GM19193 (cell line): ENCODE data around the gene TRIM54.

Experiments used
- POLR2A ChIP-seq: IDR thresholded peaks from 4 replicates; pipeline ENCODE4 v1.6.1; 2011; ENCODE audit not compliant: insufficient read depth, insufficient read length; ENCODE audit errors: extremely low read depth

Gene TRIM54

DNA sequence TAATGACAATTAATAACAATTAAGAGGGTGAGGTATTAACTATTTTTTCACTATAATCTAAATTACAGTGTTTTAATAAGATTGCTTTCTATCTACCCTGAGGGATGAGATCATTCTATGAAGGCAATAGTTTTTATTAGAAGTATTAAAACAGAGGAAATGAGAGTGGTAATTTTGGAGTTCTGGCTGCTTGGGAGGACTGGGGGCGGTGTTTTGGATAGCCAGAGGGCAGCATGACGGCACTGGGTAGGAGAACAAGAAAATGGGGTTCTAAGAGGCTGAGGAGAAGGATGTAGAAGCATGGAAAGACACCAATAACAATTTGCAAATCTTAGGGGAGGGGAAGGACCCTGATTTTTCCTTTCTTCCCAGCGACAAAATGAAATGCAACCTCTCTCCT lies 12.1 kb upstream of the TRIM54 start:
- no peak for TF ChIP-seq POLR2A

DNA sequence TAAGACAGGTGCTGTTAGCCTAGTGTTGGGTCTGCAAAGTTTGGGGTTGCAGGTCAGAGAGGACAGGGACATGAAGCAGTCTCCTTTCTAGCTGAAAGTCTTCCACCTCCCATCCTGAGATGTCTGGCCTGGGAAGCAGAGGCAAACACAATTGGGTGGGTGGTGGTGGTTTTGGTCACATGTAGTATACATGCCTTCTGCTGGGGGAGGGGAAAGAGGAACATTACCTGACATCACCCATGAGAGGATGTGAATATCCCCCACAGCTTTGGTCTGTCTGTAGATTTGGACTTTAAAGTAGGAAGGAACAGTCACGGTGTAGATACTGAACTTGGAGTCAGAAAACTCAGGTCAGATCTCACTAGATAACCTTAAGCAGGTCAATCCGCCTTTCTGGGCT lies 11.6 kb upstream of the TRIM54 start:
- TF ChIP-seq POLR2A = no peak

DNA sequence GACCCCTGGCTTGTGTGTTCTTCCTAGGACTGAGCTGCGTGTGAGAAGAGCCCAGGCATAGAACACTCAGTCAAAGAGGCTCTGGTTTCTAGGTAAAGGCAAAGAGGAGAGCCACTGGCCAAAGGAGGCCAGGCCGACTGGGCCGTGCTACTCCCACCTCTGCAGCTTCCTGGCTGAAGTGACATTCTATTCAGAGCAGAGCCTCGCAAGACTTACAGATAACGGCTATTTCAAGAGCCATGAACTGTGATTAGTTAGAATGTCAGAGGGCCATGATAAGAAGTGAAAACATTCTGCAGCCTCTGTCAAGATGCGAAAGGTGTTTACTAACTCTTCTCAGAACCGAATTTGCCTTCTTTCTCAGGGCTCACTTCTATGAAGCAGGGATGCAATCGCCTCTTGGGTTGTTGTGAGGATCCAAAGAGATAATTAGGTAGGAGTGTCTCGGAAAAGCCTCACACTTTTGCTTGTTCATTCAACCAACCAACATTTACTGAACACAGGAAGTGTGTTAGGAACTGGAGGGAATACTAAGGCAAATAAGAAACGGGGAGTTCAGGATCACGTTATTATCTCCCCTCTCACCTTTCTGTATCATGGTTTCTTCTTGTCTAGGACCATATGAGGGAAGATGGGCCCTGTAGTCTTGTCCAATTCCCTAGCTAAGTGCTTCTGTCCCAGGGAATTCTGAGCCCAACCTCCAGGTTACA lies 10.4 kb upstream of the TRIM54 start:
- TF ChIP-seq POLR2A = no peak

DNA sequence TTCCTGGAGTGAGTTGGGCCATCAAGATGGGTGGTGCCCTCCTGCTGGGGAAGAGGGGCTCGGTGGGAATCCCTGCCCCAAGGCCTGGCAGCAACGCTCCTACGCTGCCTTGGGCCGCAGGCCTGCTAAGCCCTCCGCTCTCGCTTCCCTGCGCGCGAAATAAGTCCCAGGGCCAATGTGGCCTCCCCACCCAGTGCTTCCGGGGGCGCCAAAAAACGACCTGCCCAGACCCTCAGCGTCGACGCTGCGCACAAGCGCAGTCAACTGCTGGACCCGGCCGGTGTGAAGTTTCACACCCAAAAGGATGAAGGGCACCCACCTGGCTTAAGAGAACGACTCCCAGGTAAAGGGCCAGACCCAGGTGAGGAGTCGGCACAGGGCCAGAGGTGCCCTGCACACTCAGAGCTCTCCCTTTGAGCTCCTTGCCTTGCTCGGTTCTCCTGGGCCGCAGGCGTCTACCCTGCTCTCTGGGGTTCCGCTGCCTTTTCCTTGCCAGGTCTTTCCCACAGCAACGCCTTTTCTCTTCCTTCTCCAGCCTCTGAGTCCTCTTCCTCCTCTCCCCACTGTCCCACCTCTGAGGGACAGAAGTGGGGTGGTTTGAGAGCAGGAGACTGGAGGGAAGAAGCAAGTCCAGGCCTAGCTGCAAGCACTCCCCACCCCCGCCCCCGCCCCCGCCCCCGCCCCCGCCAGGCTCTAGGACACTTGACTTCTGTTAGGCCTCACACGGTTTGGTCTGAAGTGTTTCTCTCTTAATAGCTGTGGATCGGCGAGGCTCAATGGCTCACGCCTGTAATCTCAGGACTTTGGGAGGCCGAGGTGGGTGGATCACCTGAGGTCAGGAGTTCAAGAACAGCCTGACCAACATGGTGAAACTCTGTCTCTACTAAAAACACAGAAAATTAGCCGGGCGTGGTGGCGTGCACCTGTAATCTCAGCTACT lies 6.7 kb upstream of the TRIM54 start, which contains the start of gene DNAJC5G:
DNAJC5G (plus strand) TSS at position 223 of the 940 bp plus-strand sequence. CDS start 1,296 bp downstream, outside the sequence.
- TF ChIP-seq POLR2A = no peak

DNA sequence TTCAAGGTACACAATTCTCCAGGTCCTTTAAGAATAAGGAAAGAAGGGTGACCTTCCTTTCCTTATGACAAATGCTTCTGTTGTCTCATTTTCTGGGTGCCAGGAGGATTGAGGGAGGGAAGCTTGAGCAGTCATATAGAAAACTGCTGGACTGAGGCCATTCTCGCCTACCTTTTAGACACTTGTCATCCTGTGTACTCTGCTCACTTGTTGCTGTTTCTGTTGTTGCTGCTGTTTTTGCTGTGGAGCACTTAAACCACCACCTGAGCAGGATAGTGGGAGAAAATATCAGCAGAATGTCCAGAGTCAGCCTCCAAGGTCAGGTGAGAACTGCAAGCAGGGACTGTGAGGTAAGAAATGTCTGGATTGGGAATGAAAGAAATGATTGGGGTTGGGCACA lies 4.2 kb upstream of the TRIM54 start:
- no peak for TF ChIP-seq POLR2A

DNA sequence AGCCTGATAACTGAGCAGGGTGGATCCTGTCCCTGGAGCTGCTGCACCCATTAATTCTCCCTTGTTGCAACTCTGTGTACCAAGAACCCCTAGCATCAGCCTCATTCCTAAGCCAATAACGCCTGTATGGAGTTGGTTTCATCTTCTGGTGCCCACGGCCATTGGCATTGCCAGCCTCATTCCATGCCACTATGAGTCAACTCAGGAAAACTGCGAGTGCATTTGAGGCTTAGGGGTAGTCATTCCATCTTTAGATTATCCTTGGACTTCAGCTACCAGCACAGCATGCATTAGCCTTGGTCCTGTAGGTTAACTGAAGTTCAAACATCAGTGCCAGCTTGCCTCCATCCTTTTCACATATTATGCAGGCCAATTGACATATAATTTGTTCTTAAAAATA lies 1.4 kb upstream of the TRIM54 start:
- no peak for TF ChIP-seq POLR2A

DNA sequence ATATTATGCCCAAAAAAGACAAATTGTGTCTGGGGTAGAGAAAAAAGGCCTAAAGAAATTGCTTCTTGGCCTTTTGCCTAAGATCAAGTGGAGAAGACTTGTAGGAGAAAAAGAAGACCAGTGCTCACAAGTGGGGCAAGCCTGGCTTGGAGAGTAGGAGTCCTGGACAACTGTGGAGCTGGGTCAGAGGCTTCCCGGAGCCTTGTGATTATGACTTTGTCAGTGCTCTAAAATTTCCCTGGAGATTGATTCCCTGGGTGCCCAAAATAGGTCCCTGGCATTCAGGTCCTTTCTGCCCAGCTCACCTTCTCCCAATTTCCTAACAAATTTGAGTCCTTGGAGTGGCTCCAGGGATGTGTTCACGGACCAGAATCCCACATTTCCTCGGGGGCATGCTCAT lies 787 bp upstream of the TRIM54 start:
- TF ChIP-seq POLR2A = no peak

DNA sequence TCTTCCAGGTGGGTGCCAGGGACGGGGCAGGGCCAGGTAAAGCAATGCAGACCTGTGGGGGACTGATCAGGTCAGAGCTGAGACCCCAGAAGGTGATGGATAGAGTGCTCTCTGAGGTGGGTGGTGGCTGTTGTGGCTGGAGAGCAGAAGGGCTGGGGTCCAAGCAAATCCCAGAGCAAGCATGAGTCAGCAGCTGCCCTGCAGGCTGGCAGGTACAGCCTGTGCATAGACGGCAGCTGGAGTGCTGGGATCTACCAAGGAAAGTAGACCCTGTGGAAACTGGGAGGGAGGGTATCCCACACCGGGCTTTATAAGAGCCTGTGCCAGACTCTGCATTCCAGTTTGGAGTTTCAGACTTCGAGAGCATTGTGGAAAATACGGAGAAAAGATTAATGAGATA lies 663 bp downstream of the TRIM54 start:
- no peak for TF ChIP-seq POLR2A

DNA sequence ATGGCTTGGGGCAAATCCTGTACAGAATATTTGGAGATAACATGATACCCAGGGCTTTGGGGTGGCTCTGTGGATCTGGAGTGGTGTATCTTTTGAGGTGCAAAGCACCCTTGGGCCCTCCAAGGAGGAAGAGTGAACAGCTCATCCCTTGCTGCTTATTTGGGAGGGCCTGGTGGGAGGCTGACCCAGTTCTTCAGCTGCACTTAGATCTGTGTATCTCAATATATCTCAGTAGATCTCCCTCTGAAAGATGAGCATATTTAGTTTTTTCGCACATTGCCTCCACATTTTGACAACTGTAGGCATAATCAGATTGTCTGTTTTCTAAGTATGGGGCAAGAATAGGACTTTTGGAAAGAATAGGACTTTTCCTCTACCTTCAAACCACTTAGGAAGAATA lies 2.8 kb downstream of the TRIM54 start:
- TF ChIP-seq POLR2A = no peak

DNA sequence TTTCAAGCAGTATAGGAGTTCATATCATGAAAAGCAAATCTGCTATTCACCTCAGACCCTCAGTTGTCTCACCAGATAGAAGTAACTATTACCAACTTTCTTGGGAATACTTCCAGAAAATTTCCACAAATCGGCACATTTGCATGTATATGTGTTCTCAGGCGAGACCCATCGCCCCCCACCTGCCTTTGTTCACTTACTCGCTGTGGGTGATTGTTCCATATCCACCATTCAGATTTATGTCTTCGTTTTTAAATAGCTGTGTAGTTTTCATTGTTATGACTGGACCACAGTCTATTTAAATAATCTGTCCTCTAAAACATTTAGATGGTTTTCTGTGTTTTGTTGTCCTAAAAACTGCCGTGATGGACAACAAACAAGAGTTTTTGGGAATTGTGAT lies 3.3 kb downstream of the TRIM54 start:
- TF ChIP-seq POLR2A = no peak

DNA sequence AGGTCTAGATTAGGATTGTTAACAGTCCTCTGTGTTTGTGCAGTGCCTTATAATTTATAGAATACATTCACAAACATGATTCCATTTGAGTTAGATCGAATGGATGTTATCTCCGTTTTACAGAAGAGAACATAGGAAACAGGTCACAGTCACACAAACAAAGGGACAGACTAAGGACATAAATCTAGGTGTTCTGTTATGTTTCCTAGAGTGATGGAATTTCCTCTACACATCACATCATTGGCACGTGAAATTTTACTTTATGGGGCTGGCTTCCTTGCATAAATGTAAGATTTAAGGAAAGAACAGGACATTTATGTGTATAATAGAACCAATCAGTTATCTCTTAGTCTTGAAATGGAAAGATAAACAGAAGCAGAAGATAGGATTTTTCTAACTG lies 6.4 kb downstream of the TRIM54 start:
- no peak for TF ChIP-seq POLR2A

DNA sequence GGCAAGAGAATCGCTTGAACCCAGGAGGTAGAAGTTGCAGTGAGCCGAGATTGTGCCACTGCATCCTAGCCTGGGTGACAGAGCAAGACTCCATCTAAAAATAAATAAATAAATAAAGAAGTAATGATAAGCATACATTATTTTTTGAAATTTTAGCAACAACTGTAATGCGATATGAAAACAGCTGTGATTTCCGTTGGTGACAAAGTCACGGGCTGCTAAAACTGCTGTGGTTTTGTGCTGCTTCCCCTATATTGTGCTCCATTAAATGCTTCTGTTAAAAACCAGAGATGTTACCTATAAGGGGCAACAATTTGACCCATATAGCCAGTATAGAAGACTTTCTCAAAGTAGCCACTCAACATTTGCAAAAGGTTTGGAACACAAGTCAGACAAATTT lies 8.3 kb downstream of the TRIM54 start:
- TF ChIP-seq POLR2A = no peak

DNA sequence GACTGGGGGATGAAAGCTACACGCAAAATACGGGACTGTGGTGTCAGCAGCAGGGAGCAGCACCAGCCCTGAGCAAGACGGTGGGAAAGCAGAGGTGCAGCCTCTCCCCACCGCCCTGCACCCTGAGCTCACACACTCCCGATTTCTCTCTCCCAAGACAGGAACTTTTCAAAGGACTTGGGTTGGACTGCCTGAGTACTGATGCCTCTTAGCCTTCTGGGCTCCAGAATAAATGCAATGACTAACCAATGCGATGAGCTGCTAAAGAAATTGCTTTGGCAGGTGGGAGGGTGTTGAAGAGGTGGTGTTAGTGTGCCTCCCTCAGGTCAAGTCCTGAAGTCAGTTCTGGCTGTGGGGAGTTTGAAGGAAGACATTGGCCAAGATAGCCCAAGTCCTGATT lies 9.6 kb downstream of the TRIM54 start:
- TF ChIP-seq POLR2A = no peak

DNA sequence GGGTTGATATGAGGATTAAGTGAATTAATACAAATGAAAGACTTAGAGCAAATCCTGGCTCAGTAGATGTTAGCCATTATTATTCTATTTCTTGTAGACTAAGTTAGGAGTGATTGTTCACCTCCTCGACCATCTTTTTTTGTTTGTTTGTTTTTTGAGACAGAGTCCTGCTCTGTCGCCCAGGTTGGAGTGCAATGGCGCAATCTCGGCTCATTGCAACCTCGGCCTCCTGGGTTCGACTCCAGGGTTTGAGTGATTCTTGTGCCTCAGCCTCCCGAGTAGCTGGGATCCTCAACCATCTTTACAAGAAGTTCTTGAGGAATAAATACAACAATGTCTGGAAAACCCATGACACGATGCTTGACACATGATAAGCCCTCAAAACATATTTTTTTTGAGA lies 12.7 kb downstream of the TRIM54 start:
- no peak for TF ChIP-seq POLR2A

DNA sequence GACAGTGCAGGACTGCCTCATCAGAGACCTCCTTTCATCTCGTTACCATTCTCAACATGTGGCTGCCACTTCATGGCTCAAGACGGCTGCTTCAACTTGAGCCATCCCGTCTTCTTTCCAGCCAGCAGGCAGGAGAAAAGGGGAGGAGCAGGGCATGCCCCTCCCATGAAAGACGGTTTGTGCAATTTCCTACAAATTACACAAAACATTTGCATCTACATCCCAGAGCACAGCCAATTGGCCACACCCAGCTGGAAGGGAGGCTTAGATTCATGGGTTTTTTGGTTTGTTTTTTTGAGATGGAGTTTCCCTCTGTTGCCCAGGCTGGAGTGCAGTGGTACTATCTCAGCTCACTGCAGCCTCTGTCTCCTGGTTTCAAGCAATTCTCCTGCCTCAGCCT lies 14.3 kb downstream of the TRIM54 start:
- no peak for TF ChIP-seq POLR2A

DNA sequence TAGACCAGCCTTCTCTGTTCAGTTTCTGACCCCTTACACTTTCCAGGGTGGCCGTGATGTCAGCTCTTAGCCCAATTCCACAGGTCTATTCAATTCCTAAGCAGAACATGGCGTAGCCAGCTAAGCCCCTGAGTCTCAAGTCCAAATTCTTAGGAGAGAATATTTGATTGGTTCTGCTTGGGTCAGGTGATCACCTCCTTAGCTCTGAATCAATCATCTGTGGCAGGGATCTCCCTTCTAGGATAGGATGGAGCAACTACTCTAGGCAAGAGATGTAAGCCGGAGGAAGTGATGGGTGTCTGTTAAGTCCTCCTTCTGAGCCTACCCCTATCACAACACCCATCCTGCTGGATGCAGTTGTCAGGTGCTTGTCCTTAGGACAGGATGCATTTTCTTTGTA lies 15.0 kb downstream of the TRIM54 start:
- TF ChIP-seq POLR2A = no peak
